ENCODE results near the gene TARS3.
A peak's percentile ranks its signal among the peaks of the same experiment; 100 is the strongest.
"Not testable (repeated sequence)": the region's sequence is repeated elsewhere in the genome, so short reads cannot be mapped to it uniquely, and the experiment has no call there.

Gene TARS3

DNA sequence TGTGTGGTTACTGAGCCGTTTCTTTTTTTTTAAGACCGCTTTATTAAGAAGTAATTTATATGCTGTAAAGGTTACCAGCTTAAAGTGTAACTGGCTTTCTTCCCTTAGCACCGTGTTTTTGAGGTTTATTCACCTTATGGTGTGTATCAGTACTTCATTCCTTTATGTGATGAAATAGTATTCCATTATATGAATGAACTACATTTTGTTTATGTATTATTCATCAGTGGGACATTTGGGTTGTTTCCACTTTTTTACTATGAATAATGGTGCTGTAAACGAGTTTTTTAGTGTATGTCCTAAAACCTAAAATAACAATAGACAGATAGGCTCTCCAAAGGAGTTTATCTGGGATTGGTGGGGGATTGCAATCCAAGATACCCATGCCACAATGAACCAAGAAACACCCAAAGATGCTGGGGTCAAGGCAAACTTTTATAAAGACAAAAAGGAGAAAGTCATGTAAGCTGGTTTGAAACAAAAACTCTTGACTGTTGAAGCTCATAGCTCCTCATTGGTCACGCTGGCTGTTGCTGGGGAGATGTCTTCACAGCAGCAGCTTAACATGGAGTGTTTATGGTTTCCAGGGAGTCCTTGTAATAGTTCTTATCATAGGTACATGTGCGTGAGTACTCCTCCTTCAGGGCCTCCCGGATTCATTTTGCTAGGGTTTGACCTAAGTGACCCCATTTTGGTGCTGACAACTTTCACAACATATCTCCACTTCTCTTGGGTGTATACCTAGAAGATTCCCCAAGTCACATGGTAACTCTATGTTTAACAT lies 88.1 kb downstream of the TARS3 start:
- Mint-ChIP-seq H3K4me1 (ENCODE audit: low read depth) (peaks cover 4% of the 10 kb centered on the region), H3K27ac (no peak overlapping the region), H3K36me3 (ENCODE audit: low read depth) (peaks cover 40% of the 10 kb centered on the region), H3K4me3 (no peak overlapping the region), H3K27me3 (no peaks in the 10 kb centered on the region), H3K9me3 (no peaks in the 10 kb centered on the region)

- H3K27me3 Mint-ChIP-seq: no peaks in the 10 kb centered on the region
- H3K36me3 Mint-ChIP-seq (ENCODE audit: low read depth): peaks cover 14% of the 10 kb centered on the region
- H3K27ac Mint-ChIP-seq: no peak overlapping the region
- H3K4me1 Mint-ChIP-seq (ENCODE audit: low read depth): no peaks in the 10 kb centered on the region
- no peak overlapping the region for H3K4me3 Mint-ChIP-seq
- H3K9me3 Mint-ChIP-seq: no peaks in the 10 kb centered on the region
Measured at GRCh38 chr15:101633356-101633755, 90.9 kb downstream of the TARS3 start.

DNA sequence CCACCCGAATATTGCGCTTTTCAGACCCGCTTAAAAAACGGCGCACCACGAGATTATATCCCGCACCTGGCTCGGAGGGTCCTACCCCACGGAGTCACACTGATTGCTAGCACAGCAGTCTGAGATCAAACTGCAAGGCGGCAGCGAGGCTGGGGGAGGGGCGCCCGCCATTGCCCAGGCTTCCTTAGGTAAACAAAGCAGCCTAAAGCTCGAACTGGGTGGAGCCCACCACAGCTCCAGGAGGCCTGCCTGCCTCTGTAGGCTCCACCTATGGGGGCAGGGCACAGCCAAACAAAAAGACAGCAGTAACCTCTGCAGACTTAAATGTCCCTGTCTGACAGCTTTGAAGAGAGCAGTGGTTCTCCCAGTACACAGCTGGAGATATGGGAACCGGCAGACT lies 97.5 kb downstream of the TARS3 start:
- Mint-ChIP-seq H3K4me1 (ENCODE audit: low read depth) (peaks cover 30% of the 10 kb centered on the region), H3K36me3 (ENCODE audit: low read depth) (peaks cover 36% of the 10 kb centered on the region)
- H3K27ac Mint-ChIP-seq, H3K9me3 Mint-ChIP-seq, H3K27me3 Mint-ChIP-seq, H3K4me3 Mint-ChIP-seq: not testable (repeated sequence)

GRCh38 chr15:101625980-101626379 lies 98.3 kb downstream of the TARS3 start:
- peaks cover 5% of the 10 kb centered on the region for H3K9me3 Mint-ChIP-seq
- no peaks in the 10 kb centered on the region for H3K27me3 Mint-ChIP-seq
- H3K27ac Mint-ChIP-seq: no peak overlapping the region
- H3K4me3 Mint-ChIP-seq: no peak overlapping the region
- H3K36me3 Mint-ChIP-seq (ENCODE audit: low read depth): peaks cover 40% of the 10 kb centered on the region
- peaks cover 30% of the 10 kb centered on the region for H3K4me1 Mint-ChIP-seq (ENCODE audit: low read depth)

DNA sequence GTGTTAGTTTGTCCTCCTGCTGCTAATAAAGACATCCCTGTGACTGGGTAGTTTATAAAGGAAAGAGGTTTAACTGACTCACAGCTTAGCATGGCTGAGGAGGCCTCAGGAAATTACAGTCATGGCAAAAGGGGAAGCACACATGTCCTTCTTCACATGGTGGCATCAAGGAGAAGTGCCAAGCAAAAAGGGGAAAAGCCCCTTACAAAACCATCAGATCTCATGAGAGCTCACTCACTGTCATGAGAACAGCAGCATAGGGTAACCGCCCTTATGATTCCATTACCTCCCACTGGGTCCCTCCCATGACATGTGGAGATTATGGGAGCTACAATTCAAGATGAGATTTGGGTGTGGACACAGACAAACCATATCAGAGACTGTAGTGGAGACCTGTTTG lies 99.1 kb downstream of the TARS3 start:
- Mint-ChIP-seq H3K36me3 (ENCODE audit: low read depth) (peaks cover 47% of the 10 kb centered on the region), H3K9me3 (peaks cover 5% of the 10 kb centered on the region), H3K4me1 (ENCODE audit: low read depth) (peaks cover 30% of the 10 kb centered on the region), H3K27me3 (no peaks in the 10 kb centered on the region), H3K27ac (no peak overlapping the region), H3K4me3 (no peak overlapping the region)

DNA sequence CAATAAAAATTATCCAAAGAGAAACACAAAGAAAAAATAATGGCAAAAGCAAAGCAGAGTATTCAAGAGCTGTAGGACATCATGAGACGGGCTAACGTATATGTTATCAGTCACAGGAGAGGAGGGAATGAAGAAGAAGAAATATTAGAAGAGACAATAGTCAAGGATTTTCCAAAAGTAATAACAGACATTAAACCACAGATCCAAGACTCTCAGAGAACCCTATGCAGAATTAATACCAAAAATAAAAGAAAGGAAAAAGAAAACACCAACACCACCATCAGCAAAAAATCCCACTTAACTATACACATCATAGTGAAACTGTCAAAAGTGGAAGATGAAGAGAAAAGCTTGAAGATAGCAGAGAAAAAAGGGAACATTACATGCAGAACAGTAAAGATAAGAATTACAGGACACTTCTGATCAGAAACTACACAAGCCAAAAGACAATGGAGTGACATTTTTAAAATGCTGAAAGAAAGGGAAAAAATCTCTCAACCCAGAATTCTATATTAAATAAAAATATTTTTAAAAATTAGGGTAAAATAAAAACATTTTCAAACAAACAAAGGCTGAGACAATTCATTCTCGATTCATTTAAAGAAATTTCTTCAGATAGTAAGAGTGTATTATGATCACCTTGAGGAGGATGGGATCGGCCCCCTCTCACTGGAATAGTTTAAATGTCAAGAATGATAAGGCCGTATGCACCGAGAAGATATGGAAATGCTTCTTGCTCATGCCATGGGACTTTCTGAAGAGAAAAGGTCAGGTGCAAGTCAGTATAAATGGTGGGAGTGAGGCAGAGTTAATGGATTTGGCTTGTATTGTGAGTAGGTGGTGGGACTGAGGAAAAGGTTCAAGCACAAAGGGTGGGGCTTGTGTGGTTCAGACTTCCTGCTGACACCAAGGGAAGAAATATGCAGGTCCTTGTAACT lies 100.6 kb downstream of the TARS3 start:
- peaks cover 50% of the 10 kb centered on the region for H3K36me3 Mint-ChIP-seq (ENCODE audit: low read depth)
- peaks cover 5% of the 10 kb centered on the region for H3K9me3 Mint-ChIP-seq
- peak overlapping the region; percentile 74 for H3K27ac Mint-ChIP-seq
- H3K27me3 Mint-ChIP-seq: no peaks in the 10 kb centered on the region
- H3K4me3 Mint-ChIP-seq: no peak overlapping the region
- H3K4me1 Mint-ChIP-seq (ENCODE audit: low read depth): peaks cover 30% of the 10 kb centered on the region

DNA sequence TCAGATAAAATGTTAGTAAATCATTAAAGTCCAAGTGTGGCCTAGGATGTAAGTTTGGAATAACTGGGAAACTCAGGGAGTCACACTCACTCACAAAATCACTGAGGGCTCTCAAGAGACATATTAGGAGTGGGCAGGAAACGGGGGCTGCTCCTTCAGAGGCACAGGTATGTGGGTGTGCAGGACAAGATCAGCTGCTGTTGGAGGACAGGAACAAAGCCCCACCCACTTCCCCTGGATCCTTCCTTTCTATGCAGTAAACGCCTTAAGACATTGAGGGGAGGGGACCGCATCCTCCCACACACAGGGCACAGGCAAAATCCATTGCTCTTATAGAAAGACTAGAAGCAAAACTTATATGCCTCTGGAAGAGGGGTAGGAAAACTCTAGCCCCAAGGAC lies 102.3 kb downstream of the TARS3 start:
- Mint-ChIP-seq H3K27ac (no peak overlapping the region), H3K27me3 (no peaks in the 10 kb centered on the region), H3K4me1 (ENCODE audit: low read depth) (peaks cover 30% of the 10 kb centered on the region), H3K4me3 (no peak overlapping the region), H3K9me3 (peaks cover 5% of the 10 kb centered on the region), H3K36me3 (ENCODE audit: low read depth) (peaks cover 51% of the 10 kb centered on the region)

DNA sequence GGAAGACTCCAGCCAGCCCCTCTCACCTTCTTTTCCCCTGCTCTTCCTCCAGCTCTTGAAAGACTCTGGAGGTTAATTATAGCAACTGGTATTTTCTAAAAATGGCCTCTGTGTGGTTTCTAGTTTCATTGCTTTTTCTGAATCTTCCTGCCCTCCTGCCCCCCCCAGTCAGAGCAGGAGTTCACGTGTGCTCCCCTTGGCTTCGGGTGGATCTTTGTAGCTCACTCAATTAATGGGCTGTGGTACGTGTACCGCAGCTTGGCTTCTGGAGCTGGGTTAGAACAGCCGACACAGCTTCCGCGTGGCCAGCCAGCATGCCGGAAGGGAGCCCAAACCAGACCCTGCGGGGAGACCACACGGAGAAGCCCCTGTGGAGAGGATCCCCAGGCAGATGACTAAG lies 103.6 kb downstream of the TARS3 start:
- Mint-ChIP-seq H3K4me1 (ENCODE audit: low read depth) (peaks cover 24% of the 10 kb centered on the region), H3K4me3 (no peak overlapping the region), H3K9me3 (peaks cover 5% of the 10 kb centered on the region), H3K36me3 (ENCODE audit: low read depth) (peaks cover 44% of the 10 kb centered on the region), H3K27ac (no peak overlapping the region), H3K27me3 (no peaks in the 10 kb centered on the region)

DNA sequence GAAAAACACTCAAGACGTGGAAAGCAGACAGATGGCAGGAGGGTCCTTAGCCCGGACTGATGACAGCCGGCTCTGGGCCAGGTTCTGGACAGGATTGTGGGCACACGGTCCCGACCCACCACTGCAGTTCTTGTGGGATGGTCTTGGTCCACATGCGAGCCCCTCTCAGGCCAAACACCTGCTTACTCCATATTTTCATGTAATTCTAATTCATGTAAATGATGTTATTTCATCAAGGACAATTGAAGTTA lies 104.7 kb downstream of the TARS3 start:
- Mint-ChIP-seq H3K27me3 (no peaks in the 10 kb centered on the region), H3K36me3 (ENCODE audit: low read depth) (peaks cover 34% of the 10 kb centered on the region), H3K4me1 (ENCODE audit: low read depth) (peaks cover 19% of the 10 kb centered on the region), H3K9me3 (peaks cover 5% of the 10 kb centered on the region), H3K27ac (no peak overlapping the region), H3K4me3 (no peak overlapping the region)

DNA sequence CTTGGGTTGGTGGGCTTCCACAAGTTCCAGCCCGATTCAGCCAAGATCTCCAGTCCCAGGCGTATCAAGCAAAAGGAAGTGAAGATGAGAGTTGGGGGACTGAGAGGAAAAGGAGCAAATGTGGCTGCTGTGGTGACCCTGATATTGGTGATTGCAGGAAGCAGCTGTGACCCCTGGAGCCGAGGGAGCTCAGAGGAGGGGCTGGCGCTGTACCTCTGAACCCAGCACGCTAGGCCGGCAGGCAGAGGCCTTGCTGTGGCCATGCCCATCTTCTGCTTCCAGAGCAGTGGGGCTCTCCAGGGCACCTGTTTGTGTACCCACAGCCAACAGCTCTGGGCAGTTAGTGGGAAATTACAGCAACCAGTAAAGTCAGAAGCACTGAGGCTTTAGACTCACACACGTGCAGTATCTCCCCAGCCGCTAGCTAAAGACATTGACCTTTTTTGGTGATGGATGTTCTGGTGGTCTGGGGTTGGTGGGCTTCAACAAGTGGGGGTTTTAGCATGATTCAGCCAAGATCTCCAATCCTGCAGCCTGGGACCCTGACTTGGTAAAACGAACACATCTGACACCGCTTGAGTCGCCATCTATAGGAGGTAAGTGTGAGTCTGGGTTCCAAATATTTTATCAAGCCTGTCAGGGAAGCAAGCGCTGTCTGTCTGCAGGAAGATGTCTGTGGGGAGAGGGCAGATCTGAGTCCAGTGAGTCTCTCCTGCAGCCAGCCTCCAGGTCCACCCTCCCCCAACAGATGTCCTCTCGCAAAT lies 105.2 kb downstream of the TARS3 start:
- Mint-ChIP-seq H3K27ac (no peak overlapping the region), H3K4me3 (no peak overlapping the region), H3K36me3 (ENCODE audit: low read depth) (peaks cover 29% of the 10 kb centered on the region), H3K4me1 (ENCODE audit: low read depth) (peaks cover 14% of the 10 kb centered on the region), H3K27me3 (no peaks in the 10 kb centered on the region), H3K9me3 (peaks cover 5% of the 10 kb centered on the region)

- peaks cover 5% of the 10 kb centered on the region for H3K4me1 Mint-ChIP-seq (ENCODE audit: low read depth)
- no peaks in the 10 kb centered on the region for H3K9me3 Mint-ChIP-seq
- H3K4me3 Mint-ChIP-seq: no peak overlapping the region
- no peak overlapping the region for H3K27ac Mint-ChIP-seq
- no peaks in the 10 kb centered on the region for H3K27me3 Mint-ChIP-seq
- H3K36me3 Mint-ChIP-seq (ENCODE audit: low read depth): peaks cover 19% of the 10 kb centered on the region
Measured at GRCh38 chr15:101618076-101618475, 106.2 kb downstream of the TARS3 start.

DNA sequence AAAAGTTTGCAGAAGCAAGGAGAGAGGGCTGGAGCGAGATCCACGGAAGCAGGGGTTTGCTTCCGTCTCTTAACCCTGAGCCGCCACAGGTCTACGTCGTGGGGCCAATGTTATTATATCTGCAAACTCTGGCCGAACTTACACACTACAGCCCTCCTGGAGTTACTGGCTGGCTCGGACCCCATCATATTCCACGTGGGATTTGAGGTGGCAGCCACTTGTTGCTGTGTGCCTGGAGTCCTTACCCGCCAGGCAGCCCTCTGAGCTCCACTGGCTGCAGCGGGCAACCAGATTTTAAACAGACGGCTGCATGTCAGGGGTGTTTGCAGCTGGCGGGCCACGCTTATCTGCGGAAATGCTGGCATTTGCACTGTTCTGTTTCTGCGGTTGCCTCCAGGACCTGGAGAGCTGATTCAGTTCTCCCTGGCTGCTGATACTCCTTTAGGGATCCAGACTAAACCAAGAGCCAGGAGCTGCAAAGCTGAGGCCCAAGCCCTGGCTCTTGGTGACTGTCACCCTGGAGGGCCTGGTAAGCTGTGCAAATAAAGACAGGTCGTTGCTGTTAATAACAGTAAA lies 106.8 kb downstream of the TARS3 start:
- H3K4me1 Mint-ChIP-seq (ENCODE audit: low read depth): peaks cover 2% of the 10 kb centered on the region
- H3K4me3 Mint-ChIP-seq: no peak overlapping the region
- H3K27me3 Mint-ChIP-seq: no peaks in the 10 kb centered on the region
- no peaks in the 10 kb centered on the region for H3K9me3 Mint-ChIP-seq
- no peak overlapping the region for H3K27ac Mint-ChIP-seq
- H3K36me3 Mint-ChIP-seq (ENCODE audit: low read depth): peaks cover 18% of the 10 kb centered on the region

DNA sequence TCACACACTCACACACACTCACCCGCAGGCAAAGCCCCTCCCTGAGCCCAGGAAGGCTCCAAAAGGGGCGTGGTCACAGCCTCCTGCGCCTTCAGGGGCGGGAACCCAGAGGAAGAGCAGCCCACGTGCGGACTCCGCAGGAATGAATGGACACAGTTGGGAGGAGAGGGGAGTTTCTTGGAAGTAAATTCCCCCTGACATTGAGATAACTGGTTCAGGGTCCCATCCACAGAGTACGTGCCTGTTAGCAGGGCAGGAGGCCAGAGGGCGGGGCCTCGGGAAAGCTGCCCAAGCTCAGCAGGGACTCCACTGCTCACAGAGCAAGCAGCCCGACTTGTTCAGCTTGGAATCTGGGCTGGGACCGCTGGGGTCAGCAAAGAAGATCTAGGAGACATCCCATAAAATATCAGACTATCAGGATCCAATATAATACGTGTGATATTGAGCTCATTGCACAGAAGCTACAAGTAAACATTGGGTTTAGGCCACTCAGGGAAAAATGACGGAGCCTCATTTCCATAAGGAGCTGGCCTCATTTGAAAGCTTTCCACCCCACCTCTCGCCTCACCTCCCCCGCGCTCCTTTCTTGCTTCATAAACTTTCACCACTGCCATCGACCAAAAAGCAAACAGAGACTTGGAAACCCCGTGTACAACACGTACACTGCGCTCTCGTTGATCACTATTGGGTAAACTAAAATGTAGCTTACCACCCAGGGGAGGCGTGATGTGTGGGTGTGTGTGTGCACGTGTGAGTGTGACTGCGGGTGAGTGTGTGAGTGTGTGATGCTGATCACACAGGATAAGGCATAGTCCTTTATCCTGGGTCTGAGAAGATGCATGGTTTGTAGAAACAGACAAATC lies 108.1 kb downstream of the TARS3 start:
- Mint-ChIP-seq H3K4me1 (ENCODE audit: low read depth) (no peaks in the 10 kb centered on the region), H3K9me3 (no peaks in the 10 kb centered on the region), H3K27ac (no peak overlapping the region), H3K27me3 (no peaks in the 10 kb centered on the region), H3K36me3 (ENCODE audit: low read depth) (peaks cover 13% of the 10 kb centered on the region), H3K4me3 (no peak overlapping the region)

DNA sequence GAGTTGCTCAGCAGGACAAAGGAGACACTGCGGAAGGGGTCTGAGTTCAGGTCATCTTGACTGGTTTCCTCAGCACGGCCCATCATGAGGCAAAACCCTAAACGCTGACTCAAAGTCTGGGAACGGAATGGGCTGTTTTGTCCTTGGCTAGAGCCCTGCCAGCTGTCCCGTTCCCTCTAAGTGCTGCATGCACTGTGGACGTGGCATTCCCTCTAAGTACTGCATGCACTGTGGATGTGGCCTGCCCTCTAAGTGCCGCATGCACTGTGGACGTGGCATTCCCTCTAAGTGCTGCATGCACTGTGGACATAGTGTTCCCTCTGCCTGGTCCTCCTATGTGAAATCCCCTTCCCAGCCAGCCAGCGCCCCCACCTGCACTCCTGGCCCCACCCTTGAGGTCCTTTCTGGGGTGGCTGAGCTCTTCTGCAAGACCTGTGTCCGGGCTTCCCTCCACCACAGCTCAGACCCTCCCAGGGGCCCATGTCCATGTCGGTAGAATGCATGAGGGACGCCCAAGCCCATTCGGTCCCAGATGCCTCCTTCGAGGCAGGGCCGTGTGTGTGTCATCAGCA lies 108.8 kb downstream of the TARS3 start:
- Mint-ChIP-seq H3K27me3 (no peaks in the 10 kb centered on the region), H3K4me3 (no peak overlapping the region), H3K36me3 (ENCODE audit: low read depth) (peaks cover 7% of the 10 kb centered on the region), H3K27ac (no peak overlapping the region), H3K9me3 (no peaks in the 10 kb centered on the region), H3K4me1 (ENCODE audit: low read depth) (no peaks in the 10 kb centered on the region)

All from stimulated activated naive CD8-positive, alpha-beta T cell treated with anti-CD3 and anti-CD28 coated beads, Interleukin-15, Interleukin-2, amounts not matched to agents 100 ng/mL and 50 ng/mL, for 24 hours (primary cell).